HG03520 (cell line): ENCODE results near the gene CD40.

ENCODE experiments used
- ATAC-seq: cut with Tn5 transposase; IDR thresholded peaks from one replicate; pipeline ENCODE4 v1.9.1; 2021; ENCODE audit warnings: mild to moderate bottlenecking, moderate library complexity; ENCODE audit not compliant: unreplicated experiment

Gene CD40

DNA sequence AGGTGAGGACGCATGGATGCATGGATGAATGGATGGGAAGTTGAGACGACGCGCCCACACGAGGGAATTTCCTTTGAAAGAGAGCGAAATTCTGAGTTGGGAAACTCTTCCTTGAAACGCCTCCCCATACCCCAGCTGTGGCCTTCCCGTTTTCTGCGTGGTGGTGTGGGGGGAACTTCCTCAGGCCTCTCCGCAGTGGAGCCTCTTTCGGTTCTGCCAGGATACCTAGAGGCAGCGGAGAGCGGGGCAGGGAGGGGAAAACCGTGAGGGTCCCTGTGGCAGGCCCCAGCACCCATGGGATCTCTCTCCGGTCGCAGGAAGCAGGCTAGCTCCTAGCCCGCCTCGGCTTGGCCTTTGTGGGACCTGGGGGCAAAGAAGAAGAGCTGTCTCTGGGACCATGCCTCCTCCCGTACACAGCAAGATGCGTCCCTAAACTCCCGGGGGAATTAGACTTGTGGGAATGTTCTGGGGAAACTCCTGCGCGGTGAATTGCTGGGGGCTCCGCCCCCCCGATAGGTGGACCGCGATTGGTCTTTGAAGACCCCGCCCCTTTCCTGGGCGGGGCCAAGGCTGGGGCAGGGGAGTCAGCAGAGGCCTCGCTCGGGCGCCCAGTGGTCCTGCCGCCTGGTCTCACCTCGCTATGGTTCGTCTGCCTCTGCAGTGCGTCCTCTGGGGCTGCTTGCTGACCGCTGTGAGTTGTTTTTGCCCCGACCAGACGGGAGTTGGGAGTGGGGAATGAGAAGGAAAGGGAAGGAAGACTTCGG, at the start of gene CD40:
Gene CD40, plus strand, starts transcription at position 611 of the 764 bp plus-strand sequence. Its CDS starts 30 bp downstream, at position 641.
- peak; percentile 64 for ATAC-seq

DNA sequence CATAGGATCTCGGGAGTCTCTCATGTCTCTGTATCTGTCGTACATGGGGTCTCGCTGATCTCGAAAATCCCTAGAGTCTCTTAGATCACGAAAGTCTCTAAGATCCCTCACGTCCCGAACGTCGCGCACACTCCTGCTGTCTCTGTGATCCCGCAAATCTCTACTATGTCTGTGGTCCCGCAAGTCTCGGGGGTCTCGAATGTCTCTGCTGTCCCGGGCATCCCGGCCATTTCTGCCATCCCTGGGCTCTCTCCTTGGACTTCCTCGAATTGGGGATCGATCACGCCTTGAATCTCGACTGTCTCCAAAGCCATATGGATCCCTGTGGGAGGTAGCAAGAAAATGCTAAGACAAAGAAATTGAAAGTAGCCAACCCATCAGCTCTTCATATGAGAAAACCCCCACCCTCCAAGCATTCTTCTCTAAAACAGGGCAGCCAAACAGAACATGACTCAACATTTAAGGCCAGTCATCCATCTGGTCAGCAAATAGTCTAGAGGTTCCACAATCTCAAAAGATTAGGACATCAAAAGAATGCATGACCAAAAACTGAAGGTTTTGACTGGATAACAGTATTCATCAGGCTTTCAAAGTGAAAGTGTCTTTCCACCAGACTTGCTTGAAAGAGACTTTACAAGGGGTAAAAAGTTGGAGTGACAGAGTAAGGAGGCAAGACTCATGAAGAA, 47.8 kb upstream of the CD40 start:
- ATAC-seq = no peak

DNA sequence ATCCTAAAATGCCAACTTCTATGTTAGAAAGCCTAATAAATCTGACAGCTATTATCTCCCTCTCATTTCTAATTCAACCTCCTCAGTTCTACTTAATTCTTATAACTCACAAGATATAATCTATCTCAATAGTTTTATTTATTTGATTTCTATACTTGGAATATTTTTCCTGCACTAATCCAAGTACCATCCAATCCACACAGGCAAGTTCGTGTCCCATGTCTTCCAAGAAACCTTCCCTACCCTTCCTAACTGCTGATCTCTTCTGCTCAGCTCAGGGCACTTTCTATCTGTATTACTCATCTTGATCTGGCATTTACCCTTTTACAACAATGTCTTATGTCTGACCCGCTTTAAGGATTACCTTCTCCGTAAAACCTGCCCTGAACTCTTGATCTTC, 46.5 kb upstream of the CD40 start:
- no peak for ATAC-seq

DNA sequence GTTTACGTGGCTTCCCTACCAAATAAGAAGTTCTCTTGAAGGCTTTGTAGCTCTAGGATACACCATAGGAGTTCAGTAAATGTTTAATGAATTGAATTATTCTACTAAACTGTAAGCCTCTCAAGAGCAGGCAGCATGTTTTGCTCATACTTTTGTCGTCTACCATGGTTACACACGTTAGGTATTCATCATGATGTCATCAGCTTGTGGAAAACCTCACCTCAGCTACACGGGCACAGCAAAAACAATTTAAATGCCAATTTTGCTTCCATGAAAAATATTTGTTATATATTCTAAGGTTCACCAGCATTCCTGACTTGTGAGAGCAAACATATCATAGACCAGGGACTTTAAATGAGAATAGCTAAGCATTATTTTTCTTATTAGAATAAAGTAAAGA, 45.1 kb upstream of the CD40 start:
- ATAC-seq = no peak

DNA sequence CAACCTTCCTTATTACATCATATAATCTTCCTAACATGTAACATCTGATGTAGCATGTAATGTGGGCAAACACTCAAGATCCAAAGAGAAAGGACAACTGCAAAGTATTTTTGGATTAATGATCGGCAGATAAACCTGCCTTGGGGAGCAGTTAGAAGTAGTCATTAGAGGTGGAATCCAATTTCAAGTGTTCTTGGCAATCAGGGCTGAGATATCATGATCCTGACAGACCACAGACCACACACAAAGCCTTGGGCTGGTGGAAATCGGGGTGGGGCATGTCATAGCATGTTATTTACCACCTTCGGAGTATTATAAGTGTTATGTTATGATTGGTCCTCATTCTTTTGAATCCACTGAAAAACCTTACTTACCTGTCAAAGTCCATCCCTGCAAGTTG, 44.7 kb upstream of the CD40 start:
- no peak for ATAC-seq

DNA sequence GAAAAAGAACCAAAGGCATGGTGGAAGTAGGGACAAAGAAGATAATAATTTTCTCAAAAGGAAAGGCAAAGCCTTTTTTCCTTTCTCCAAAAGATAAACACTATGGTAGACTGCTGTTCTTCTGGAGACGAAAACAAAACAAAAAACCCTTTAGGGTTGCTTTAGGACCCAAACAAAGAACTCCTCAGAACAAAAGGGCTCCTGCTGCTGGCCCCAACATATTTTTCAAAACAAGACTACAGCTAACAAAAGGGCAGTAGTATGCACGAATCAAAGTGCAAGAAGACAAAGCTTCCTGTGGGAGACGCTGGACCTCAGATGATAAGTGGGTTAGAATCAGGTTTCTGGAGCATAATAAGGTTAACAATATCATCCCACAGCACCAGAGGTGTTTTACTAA, 44.1 kb upstream of the CD40 start:
- ATAC-seq = no peak

DNA sequence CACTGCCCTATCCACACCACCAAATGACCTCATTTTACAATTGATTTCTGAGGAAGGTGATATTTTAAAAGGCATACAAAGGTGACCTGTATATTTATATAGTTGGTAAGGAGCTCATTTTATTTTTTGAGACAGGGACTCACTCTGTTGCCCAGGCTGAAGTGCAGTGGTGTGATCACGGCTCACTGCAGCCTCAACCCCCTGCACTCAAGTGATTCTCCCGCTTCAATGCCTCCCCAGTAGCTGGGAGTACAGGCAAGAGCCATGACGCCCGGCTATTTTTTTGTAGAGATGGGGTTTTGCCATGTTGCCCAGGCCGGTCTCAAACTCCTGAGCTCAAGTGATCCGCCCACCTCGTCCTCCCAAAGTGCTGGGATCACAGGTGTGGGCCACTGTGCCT, 41.3 kb upstream of the CD40 start:
- ATAC-seq = no peak

DNA sequence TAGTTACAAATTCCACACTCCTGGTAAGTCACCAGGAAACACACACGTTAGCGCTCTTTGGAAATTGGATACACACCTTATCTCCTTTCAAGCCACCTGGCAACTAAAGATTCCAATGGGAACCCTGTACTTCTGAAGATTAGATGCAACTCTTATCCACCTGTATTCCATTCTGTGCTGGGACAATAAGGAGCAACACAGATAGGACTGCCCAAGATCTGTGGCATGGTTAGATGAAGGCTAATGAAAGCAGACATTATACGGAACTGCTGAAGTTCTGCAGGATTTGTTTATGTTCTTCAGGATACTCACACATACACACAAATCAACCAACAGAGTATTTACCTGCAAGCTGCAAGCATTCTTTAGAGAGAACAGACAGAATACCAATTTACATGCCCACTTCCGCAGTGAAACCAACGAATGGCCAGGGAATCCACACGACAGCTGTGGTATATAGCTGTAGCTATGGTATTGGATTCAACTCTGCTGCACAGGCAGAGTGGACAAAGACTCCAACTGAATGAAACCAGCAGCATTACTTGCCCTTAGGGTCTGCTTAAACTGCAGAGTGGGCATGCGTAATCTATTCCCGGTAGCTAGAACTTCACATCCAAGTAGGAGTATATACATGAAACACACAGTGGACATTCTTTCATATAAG, 40.3 kb upstream of the CD40 start:
- no peak for ATAC-seq

DNA sequence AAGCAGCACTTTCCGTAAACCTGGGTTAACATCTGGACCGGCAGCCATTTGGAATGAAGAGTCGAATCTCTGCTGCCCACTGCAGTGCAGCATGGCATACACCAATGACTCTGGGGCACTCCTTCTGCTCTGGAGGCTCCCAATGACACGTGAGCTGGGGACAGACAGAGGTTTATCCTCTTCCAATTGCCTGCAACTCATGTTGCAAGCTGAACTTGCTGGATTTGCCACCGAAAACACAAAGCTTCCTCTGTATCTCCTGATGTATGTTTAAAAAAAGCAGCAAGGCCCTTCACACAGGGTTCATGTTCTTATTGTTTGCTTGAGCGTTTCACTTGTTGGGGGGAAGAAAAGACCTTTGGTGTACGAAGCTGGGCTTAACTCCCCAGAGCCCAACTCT, 39.2 kb upstream of the CD40 start:
- no peak for ATAC-seq

- ATAC-seq = no peak
Measured at GRCh38 chr20:46081074-46081473, 37.0 kb upstream of the CD40 start.

DNA sequence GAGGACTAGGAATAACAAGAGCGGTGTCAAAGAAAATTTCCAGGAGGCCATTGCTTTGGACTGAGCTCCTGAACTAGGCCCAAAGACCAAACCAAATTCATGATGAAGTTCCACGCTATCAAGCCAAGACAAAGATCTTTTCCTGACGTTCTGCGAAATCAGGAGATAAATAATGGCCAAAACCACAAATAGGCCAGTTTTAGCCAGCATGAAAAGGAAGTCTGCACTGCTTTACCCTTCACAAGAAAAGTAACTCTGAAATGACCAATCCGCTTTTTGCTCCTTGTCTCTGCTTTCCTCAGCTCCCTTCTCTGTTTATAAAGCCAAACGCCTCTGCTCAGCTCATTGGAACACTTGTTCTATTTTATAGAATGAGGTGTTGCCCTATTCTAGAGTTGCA, 35.0 kb upstream of the CD40 start:
- ATAC-seq = no peak

DNA sequence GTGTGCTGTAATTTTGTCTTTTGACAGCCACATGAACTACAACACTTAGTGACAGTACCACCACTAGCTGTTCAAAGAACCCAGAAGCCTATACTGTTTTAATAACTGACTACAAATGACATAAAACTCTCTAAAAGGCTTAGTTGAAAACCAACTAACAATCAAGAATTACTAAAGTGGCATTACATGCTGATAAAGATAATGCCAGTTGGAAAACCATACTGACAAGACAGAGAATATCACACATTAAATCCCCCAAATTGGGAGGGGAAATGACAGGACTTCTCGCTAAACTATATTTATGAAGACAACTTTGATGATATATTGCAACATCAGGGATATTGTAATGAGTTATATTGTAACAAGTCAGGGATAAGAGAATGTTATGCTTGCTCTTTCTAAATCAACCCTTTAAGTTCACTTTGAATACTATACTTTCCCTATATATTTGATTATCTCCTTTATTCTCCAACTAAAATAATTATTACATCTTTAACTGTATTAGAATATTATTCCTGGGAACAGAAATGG, 34.5 kb upstream of the CD40 start:
- ATAC-seq = no peak

- no peak for ATAC-seq
Measured at GRCh38 chr20:46084805-46085178, 33.3 kb upstream of the CD40 start.

- no peak for ATAC-seq
Measured at GRCh38 chr20:46085179-46085851, 32.8 kb upstream of the CD40 start.

GRCh38 chr20:46087161-46087560, 31.0 kb upstream of the CD40 start:
- no peak for ATAC-seq

DNA sequence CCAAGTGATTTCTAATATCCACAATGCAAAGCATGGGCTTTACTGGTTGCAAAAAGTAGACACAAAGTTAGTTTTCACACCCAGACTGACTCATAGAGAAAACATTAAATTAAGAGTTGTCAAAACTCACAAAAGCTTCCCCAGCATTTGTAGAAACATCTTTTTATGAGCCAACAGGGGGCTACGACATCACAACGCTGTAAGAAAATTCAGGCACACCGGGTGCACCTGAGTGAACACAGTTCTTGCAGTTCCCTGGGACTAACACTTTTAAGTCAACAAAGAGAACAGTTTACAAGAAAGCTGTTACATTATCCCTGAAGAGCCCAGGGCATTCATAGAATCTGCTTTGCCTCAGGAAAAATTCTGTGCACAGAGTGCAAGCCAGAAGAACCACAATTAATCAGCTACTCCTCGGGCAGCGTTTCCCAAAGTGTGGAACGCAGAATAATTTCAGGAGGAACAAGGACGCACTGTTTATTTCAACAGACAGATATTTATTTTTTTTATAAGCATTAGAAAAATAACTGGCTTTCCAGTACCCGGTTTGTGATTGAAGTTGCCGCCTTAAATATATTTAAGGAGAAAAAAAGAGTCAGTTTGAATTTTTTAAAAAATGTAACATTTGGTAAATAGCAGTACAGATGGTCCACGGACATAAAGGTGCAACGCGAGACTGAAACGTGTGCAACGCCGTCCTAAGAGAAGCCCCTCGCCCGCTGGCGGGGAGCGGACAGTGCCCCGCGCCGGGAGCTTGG, 29.5 kb upstream of the CD40 start:
- no peak for ATAC-seq

DNA sequence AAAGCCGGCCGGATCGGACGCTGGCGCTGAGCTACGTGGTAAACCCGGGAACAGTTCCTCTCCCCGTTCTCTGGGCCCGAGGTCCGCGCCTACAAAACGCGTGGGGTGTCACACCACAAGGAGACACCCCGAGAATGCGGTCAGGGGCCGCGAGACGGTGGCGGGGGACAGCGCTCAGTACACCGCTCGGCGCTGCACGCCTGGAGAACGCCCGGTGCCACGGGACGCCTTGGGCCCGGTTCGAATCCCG, 29.0 kb upstream of the CD40 start:
- ATAC-seq = peak; percentile 17

GRCh38 chr20:46089417-46090388, 28.4 kb upstream of the CD40 start, which contains the start of gene NCOA5:
NCOA5 (minus strand) TSS chr20:46089962; CDS start chr20:46079424, 10,538 bp downstream.
- peak; percentile 81 for ATAC-seq
